GM23248 (cell line): Measurements from ENCODE around the gene KLHL3. TPM values are rescaled to one million over a fixed set of nuclear protein-coding genes. Genes with fewer than 3 reads are reported as not detected.
A peak's percentile ranks its signal among the peaks of the same experiment; 100 is the strongest.

Experiments
- DNase-seq: peaks from one replicate; pipeline ENCODE4 v3.0.0-alpha.2; 2015
- H2AFZ ChIP-seq: fragments of 200-600 bp; sonication (generic); 2 replicates; pipeline ENCODE4 v1.6.1; 2016; ENCODE audit warnings: antibody characterized with exemption
- H3F3A ChIP-seq: fragments of 200-600 bp; sonication (generic); 2 replicates; pipeline ENCODE4 v1.6.1; 2016; ENCODE audit warnings: mild to moderate bottlenecking, antibody characterized with exemption, mixed run types; ENCODE audit not compliant: insufficient read depth
- H3K27ac ChIP-seq: fragments of 200-600 bp; sonication (generic); 2 replicates; pipeline ENCODE4 v1.5.1; 2016; ENCODE audit warnings: mild to moderate bottlenecking
- H3K27me3 ChIP-seq: fragments of 200-600 bp; sonication (generic); replicated peaks from 2 replicates; pipeline ENCODE4 v1.6.1; 2016; ENCODE audit warnings: mild to moderate bottlenecking; ENCODE audit not compliant: insufficient read depth
- H3K36me3 ChIP-seq: fragments of 200-600 bp; sonication (generic); 2 replicates; pipeline ENCODE4 v1.6.1; 2016; ENCODE audit warnings: low read depth, mild to moderate bottlenecking
- H3K4me1 ChIP-seq: fragments of 200-600 bp; sonication (generic); 2 replicates; pipeline ENCODE4 v1.6.1; 2016; ENCODE audit warnings: mild to moderate bottlenecking; ENCODE audit not compliant: insufficient read depth
- H3K4me2 ChIP-seq: fragments of 200-600 bp; sonication (generic); one replicate; pipeline ENCODE4 v1.6.1; 2016; ENCODE audit warnings: mild to moderate bottlenecking; ENCODE audit not compliant: unreplicated experiment
- H3K4me3 ChIP-seq: fragments of 200-600 bp; sonication (generic); 2 replicates; pipeline ENCODE4 v1.5.1; 2016; ENCODE audit warnings: mild to moderate bottlenecking
- H3K79me2 ChIP-seq: fragments of 200-600 bp; sonication (generic); 2 replicates; pipeline ENCODE4 v1.6.1; 2016; ENCODE audit warnings: mild to moderate bottlenecking; ENCODE audit not compliant: insufficient read depth
- H3K9ac ChIP-seq: fragments of 200-600 bp; sonication (generic); 2 replicates; pipeline ENCODE4 v1.6.1; 2016; ENCODE audit warnings: mild to moderate bottlenecking
- H3K9me2 ChIP-seq: fragments of 200-600 bp; sonication (generic); 2 replicates; pipeline ENCODE4 v1.6.1; 2016; ENCODE audit warnings: mixed run types, mild to moderate bottlenecking, moderate library complexity; ENCODE audit not compliant: insufficient read depth
- H3K9me3 ChIP-seq: fragments of 200-600 bp; sonication (generic); one replicate; pipeline ENCODE4 v1.6.1; 2017; ENCODE audit warnings: low read depth
- H4K20me1 ChIP-seq: fragments of 200-600 bp; sonication (generic); 2 replicates; pipeline ENCODE4 v1.6.0; 2016; ENCODE audit not compliant: insufficient read depth
- EZH2 ChIP-seq: fragments of 200-600 bp; sonication (generic); IDR thresholded peaks from 2 replicates; pipeline ENCODE4 v1.6.1; 2018; ENCODE audit warnings: antibody characterized with exemption, mild to moderate bottlenecking; ENCODE audit not compliant: insufficient read depth, poor library complexity, severe bottlenecking
- EZH2phosphoT487 ChIP-seq: fragments of 200-600 bp; sonication (generic); IDR thresholded peaks from 2 replicates; pipeline ENCODE4 v1.6.1; 2018; ENCODE audit warnings: antibody characterized with exemption, moderate library complexity, mild to moderate bottlenecking, low read depth; ENCODE audit not compliant: insufficient read depth
- WGBS, 2 experiments: methylation state at CpG; one replicate each; pipeline ENCODE4 v1.1.6; 2015 to 2017; ENCODE audit warnings: low lambda C conversion rate in 2 of 2, low coverage in 1 of 2; ENCODE audit errors: missing lambda C conversion rate in 2 of 2; 5-methylcytosine and 5-hydroxymethylcytosine counted together
- in situ Hi-C: fragments of 300-500 bp; cut with MboI; formaldehyde crosslinking; loops from 2 replicates; pipeline ENCODE4 v1.15.0; 2020
- polyA plus RNA-seq: library from polyadenylated mRNA; unstranded; fragments of >200 nt; fragmentation: Nextera tagmentation; extraction: Ambion mirVana; gene quantifications from 2 replicates; pipeline ENCODE4 v1.2.1, GENCODE V29; 2016
- total RNA-seq: library from RNA; depleted of rRNA; stranded (reverse); fragments of >200 nt; shearing (Covaris generic); gene quantifications from 2 replicates; pipeline ENCODE4 v1.2.3, GENCODE V29; 2014

KLHL3 gene
- total and polyA plus RNA-seq, 2 experiments from 2014 or later, result 1.1 to 1.3 TPM

DNA sequence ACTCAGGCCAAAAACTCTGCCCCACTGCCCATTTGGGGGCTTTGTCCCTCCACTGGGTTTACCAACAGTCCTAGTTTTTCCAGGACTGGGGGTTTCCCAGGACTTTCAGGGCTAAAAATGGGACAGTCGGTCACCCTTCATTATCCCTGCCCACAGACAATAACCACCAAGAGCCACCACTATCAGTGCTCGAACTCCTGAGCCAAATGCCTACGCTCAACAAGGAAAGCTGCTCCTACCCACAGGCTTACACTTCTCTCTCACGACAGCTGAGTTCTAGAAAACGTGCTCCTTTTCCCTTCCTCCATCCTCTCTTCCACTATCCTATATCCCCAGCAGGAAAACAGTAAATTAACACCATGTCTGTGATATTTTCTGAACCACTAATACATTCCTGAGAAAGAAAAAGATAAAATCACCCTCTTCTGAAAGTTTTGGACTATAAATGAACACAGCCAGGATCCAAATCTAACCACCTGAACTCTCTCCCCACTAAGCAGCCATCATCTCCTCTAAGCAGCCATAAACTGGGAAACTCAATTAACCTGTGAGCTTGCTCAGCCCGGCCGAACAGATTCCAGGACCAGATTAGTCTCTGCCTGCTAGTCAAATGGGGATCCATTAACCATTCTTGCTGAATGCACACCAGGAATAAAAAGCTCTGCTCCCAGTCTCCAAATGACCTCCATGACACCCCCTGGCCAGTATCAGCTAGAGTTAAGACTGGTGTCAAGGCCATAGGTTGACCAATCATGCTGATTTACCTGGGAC lies 41.8 kb downstream of the KLHL3 start:
- Histone ChIP-seq H3K79me2 (no peaks in the 10 kb centered on the region), H3K9me2 (no peaks in the 10 kb centered on the region), H2AFZ (no peak overlapping the region), H3K9me3 (no peaks in the 10 kb centered on the region), H3K4me2 (no peak overlapping the region), H3F3A (no peaks in the 10 kb centered on the region), H3K9ac (no peak overlapping the region), H3K36me3 (no peaks in the 10 kb centered on the region), H3K4me3 (no peak overlapping the region), H3K27me3 (no peaks in the 10 kb centered on the region), H3K27ac (no peak overlapping the region), H4K20me1 (no peaks in the 10 kb centered on the region), H3K4me1 (peaks cover 1% of the 10 kb centered on the region)
- TF ChIP-seq EZH2phosphoT487 (no peak), EZH2 (no peak)
- DNase-seq, result no peak
- in situ Hi-C loops, result no loop called here
- 85 to 86% methylated on average over 7 of the region's 7 CpGs for WGBS, 2 experiments

DNA sequence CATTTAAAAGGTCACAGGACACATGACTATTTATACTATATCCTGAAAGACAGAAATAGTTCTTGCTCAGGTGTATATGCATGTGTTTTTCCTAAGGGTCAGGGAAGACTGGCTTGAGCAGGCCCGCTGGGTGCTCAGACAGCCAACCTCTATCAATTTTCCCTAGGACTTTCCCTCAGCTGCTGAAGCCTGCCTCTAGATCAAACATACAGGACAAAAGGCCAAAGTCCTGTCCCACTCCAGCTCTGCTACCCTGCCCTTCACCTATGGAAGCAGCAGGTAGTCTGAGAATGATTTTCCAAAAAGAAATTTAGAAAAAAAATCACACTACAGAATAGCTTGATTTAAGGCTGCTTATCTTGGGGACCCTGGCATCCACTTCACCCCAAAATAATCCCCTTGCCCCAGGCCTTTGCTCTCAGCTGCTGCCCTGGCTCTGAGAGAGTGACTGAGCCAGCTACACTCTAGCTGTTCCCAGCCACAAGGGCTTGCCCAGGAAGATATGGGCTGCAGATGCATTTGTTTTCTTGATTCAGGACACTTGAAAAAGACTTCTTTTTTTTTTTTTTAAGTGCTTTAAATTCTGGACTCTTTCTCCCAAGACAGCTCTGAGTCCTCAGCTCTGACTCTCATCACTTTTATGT lies 42.5 kb downstream of the KLHL3 start:
- no peaks in the 10 kb centered on the region for H3K79me2 ChIP-seq
- no peaks in the 10 kb centered on the region for H3F3A ChIP-seq
- H2AFZ ChIP-seq, result no peak overlapping the region
- no peak overlapping the region for H3K4me3 ChIP-seq
- no peaks in the 10 kb centered on the region for H4K20me1 ChIP-seq
- no peak for TF ChIP-seq EZH2phosphoT487
- no peaks in the 10 kb centered on the region for H3K4me1 ChIP-seq
- no peak overlapping the region for H3K27ac ChIP-seq
- in situ Hi-C loops, result no loop called here
- no peaks in the 10 kb centered on the region for H3K9me3 ChIP-seq
- H3K9me2 ChIP-seq, result no peaks in the 10 kb centered on the region
- H3K9ac ChIP-seq, result no peak overlapping the region
- 89 to 100% methylated on average over 1 of the region's 1 CpG for WGBS, 2 experiments
- H3K4me2 ChIP-seq, result no peak overlapping the region
- no peaks in the 10 kb centered on the region for H3K27me3 ChIP-seq
- H3K36me3 ChIP-seq, result no peaks in the 10 kb centered on the region
- no peak for DNase-seq

DNA sequence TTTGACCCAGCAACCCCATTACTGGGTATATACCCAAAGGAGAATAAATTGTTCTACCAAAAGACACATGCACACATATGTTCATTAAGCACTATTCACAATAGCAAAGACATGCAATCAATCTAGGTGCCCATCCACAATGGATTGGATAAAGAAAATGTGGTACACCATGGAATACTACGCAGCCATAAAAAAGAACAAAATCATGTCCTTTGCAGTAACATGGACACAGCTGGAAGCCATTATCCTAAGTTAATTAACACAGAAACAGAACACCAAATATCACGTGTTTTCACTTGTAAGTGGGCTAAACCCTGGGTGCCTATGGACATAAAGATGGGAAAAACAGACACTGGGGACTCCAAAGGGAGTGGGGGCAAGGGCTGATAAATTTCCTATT lies 46.6 kb downstream of the KLHL3 start:
- H3K4me2 ChIP-seq, result no peak overlapping the region
- H3F3A ChIP-seq, result no peaks in the 10 kb centered on the region
- no peaks in the 10 kb centered on the region for H3K27me3 ChIP-seq
- no peak overlapping the region for H3K4me3 ChIP-seq
- TF ChIP-seq EZH2 (no peak), EZH2phosphoT487 (no peak)
- H3K36me3 ChIP-seq, result no peaks in the 10 kb centered on the region
- H3K79me2 ChIP-seq, result no peaks in the 10 kb centered on the region
- H3K9me2 ChIP-seq, result no peaks in the 10 kb centered on the region
- WGBS, 2 experiments, result 66 to 75% methylated on average over 2 of the region's 2 CpGs
- H4K20me1 ChIP-seq, result no peaks in the 10 kb centered on the region
- H3K9me3 ChIP-seq, result no peaks in the 10 kb centered on the region
- H3K9ac ChIP-seq, result no peak overlapping the region
- no peak for DNase-seq
- no peaks in the 10 kb centered on the region for H3K4me1 ChIP-seq
- H2AFZ ChIP-seq, result no peak overlapping the region
- H3K27ac ChIP-seq, result no peak overlapping the region
- in situ Hi-C loops, result no loop called here

DNA sequence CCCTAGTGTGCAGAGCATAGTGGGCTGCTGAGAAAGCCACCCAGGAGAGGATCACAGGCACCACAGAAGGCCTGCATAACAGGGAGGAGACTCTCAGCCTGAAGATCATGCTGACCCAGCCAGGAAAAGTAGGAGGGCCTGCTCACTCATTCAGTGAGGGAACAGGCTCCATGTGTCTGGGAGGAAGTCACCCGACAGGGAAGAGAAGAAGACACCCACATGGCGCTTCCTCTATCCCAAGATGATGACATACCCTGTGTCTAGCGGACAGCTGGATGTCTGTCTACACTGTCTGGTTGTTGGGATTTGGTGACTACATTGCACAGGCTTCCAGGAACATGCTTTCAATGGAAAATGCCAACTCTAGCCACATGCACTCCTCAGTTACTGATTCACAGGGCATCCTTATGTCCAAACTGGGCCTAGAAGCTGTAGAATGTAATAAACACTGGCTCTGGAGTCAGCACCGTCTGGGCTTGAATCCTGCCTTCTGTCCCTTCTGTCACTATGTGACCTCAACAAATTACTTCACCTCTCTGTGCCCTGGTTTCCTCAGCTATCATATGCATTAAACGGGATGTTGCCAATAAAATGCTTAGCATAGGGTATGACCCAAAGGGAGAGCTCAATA lies 47.6 kb downstream of the KLHL3 start:
- Histone ChIP-seq H3K36me3 (no peaks in the 10 kb centered on the region), H3K27me3 (no peaks in the 10 kb centered on the region), H2AFZ (no peak overlapping the region), H3K4me1 (no peaks in the 10 kb centered on the region), H3K9me2 (no peaks in the 10 kb centered on the region), H3K9me3 (no peaks in the 10 kb centered on the region), H3K27ac (no peak overlapping the region), H3K9ac (no peak overlapping the region), H3F3A (no peaks in the 10 kb centered on the region), H4K20me1 (no peaks in the 10 kb centered on the region), H3K4me3 (no peak overlapping the region), H3K4me2 (no peak overlapping the region), H3K79me2 (no peaks in the 10 kb centered on the region)
- 49 to 59% methylated on average over 5 of the region's 5 CpGs for WGBS, 2 experiments
- peak; percentile 59 for DNase-seq
- in situ Hi-C loops, result no loop called here
- no peak for TF ChIP-seq EZH2phosphoT487
- TF ChIP-seq EZH2, result no peak
